OCI-LY1 (cell line): ENCODE measurements around the gene MAJIN.

Experiments used
- EZH2 ChIP-seq: fragments of 200-600 bp; sonication (generic), shearing (Covaris generic); IDR thresholded peaks from 2 replicates; pipeline ENCODE4 v1.8.0; 2017; ENCODE audit warnings: borderline replicate concordance, mixed run types, mild to moderate bottlenecking, antibody characterized with exemption, low read length, moderate library complexity, mixed read lengths
- TF ChIP-seq, protein P1 (sequence below): fragments of 200-600 bp; sonication (generic), shearing (Covaris generic); IDR thresholded peaks from 2 replicates; pipeline ENCODE4 v1.5.1; 2017; ENCODE audit warnings: mild to moderate bottlenecking, antibody characterized with exemption, low read length, moderate library complexity, mixed read lengths

DNA sequence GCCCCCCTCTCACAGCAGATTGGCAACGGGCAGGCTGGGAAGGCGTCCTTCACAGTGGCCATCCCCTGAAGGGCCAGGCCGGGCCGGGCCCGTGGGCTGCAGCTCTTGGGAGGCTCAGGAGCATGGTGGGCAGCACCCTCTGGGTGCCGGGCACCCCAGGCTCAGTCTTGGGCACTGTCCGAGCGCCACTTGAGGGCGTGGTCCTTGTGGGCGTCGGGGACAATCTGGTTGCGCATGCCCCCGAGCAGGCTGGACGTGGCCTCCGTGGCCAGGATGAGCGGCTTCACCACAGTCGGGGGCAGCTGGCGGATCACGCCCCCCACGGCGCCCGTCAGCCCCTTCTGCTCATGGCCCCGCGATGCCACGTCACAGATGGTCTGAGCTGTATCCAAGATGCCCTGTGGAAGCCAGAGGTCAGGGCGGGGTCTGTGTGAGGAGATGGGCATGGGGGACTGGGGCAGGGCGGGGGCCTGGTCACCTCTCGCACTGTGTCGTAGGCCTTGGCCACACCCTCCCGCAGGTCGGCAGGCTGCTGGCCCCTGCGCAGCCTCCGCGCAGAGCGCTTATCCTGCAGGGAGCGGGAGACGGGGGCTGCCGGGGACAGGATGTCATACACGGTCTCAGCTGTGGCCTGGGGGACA is 77.0 kb downstream of the MAJIN start:
- TF ChIP-seq, protein P1, sequence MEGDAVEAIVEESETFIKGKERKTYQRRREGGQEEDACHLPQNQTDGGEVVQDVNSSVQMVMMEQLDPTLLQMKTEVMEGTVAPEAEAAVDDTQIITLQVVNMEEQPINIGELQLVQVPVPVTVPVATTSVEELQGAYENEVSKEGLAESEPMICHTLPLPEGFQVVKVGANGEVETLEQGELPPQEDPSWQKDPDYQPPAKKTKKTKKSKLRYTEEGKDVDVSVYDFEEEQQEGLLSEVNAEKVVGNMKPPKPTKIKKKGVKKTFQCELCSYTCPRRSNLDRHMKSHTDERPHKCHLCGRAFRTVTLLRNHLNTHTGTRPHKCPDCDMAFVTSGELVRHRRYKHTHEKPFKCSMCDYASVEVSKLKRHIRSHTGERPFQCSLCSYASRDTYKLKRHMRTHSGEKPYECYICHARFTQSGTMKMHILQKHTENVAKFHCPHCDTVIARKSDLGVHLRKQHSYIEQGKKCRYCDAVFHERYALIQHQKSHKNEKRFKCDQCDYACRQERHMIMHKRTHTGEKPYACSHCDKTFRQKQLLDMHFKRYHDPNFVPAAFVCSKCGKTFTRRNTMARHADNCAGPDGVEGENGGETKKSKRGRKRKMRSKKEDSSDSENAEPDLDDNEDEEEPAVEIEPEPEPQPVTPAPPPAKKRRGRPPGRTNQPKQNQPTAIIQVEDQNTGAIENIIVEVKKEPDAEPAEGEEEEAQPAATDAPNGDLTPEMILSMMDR, result no peak
- TF ChIP-seq EZH2, result no peak
